Breast epithelium (tissue), 4 donors: ENCODE data around the gene SEMA3C. TPM values are rescaled to one million over a fixed set of nuclear protein-coding genes. Genes with fewer than 3 reads are reported as not detected.

ENCODE experiments used
- DNase-seq, 2 donors: peaks; one replicate each; pipeline ENCODE4 v3.0.0-alpha.2; 2019; ENCODE audit warnings: low spot score in 2 of 2
- H3K27ac ChIP-seq, 2 donors: fragments of 200-600 bp; sonication (generic) in 1 of 2; one replicate each; pipeline ENCODE4 v1.5.1; 2016 to 2019; ENCODE audit warnings: mild to moderate bottlenecking in 1 of 2
- H3K27me3 ChIP-seq, 2 donors: fragments of 200-600 bp; sonication (generic) in 1 of 2; one replicate each; pipeline versions ENCODE4 v1.5.1 to v1.6.0; 2017 to 2019; ENCODE audit warnings: control low read depth in 1 of 2, mild to moderate bottlenecking in 1 of 2
- H3K36me3 ChIP-seq: fragments of 200-600 bp; one replicate; pipeline ENCODE4 v1.5.1; 2019
- H3K4me1 ChIP-seq, 2 donors: fragments of 200-600 bp; sonication (generic); one replicate each; pipeline ENCODE4 v1.5.1; 2016 to 2019; ENCODE audit warnings: control low read depth in 1 of 2
- H3K4me3 ChIP-seq, 3 donors: fragments of 200-600 bp; sonication (generic); 1 replicate in 2 of 3; 2 replicates in 1 of 3; pipeline ENCODE4 v1.5.1; 2016 to 2019; ENCODE audit warnings: mild to moderate bottlenecking in 3 of 3, moderate library complexity in 2 of 3
- H3K9me3 ChIP-seq, 2 donors: fragments of 200-600 bp; sonication (generic) in 1 of 2; one replicate each; pipeline ENCODE4 v1.5.1; 2016 to 2019; ENCODE audit warnings: control low read depth in 1 of 2
- POLR2A ChIP-seq: fragments of 450-650 bp; IDR thresholded peaks from one replicate; pipeline ENCODE4 v1.6.1; 2016; ENCODE audit warnings: antibody characterized with exemption, mild to moderate bottlenecking, moderate library complexity
- POLR2AphosphoS5 ChIP-seq, 3 donors: sonication (generic); formaldehyde crosslinking; IDR thresholded peaks; one replicate each; pipeline ENCODE4 v1.6.1; 2017; ENCODE audit warnings: antibody characterized with exemption in 3 of 3
- intact Hi-C: fragments of 100-400 bp; cut with DNase I; formaldehyde crosslinking; loops from one replicate; pipeline ENCODE4 v1.15.1; 2023; ENCODE audit warnings: low total_unique reads
- total RNA-seq, 3 donors: library from RNA; depleted of rRNA; stranded (reverse); fragments of >200 nt; gene quantifications; one replicate each; pipeline ENCODE4 v1.1.0, GENCODE V29; 2016
- TF ChIP-seq, protein P1 (sequence below), 3 donors: fragments of 450-650 bp; IDR thresholded peaks; one replicate each; pipeline ENCODE4 v1.5.1; 2016 to 2017; ENCODE audit warnings: antibody characterized with exemption in 3 of 3, mild to moderate bottlenecking in 3 of 3, moderate library complexity in 3 of 3

Gene SEMA3C
- total RNA-seq, 3 donors from 2014 or later, result 67.5 to 157 (median 108) TPM

DNA sequence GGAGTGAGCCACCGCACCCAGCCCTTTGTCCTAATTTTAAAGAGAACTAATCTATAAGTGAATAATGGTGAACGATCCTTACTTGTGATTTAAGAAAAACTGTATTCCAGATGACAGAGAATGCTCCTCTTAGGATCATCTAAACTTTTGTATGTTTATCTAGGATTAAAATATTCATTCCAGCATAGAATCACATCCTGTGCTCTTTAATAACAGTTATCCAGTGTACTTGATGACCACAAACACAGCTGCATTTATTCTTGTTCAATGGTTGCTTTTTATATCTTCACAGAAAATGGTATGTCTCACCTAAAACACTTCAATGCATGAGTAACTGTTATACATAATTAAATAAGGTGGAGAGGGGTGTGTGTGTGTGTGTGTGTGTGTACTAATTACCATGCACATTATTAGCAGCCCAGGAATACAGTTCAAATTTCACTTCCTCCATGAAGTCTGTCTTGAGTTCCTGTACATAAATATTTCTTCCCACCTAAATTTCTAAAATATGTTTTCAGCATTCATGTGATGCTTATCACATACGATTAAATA, 38.5 kb upstream of the SEMA3C start:
- H3K27ac ChIP-seq, result no peak overlapping the region
- H3K4me3 ChIP-seq, result no peak overlapping the region
- no peaks in the 10 kb centered on the region for H3K9me3 ChIP-seq
- TF ChIP-seq POLR2AphosphoS5 (IDR thresholded peaks at IDR 0.05), result no peak
- no peak for TF ChIP-seq POLR2A
- TF ChIP-seq, protein P1, sequence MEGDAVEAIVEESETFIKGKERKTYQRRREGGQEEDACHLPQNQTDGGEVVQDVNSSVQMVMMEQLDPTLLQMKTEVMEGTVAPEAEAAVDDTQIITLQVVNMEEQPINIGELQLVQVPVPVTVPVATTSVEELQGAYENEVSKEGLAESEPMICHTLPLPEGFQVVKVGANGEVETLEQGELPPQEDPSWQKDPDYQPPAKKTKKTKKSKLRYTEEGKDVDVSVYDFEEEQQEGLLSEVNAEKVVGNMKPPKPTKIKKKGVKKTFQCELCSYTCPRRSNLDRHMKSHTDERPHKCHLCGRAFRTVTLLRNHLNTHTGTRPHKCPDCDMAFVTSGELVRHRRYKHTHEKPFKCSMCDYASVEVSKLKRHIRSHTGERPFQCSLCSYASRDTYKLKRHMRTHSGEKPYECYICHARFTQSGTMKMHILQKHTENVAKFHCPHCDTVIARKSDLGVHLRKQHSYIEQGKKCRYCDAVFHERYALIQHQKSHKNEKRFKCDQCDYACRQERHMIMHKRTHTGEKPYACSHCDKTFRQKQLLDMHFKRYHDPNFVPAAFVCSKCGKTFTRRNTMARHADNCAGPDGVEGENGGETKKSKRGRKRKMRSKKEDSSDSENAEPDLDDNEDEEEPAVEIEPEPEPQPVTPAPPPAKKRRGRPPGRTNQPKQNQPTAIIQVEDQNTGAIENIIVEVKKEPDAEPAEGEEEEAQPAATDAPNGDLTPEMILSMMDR (IDR thresholded peaks at IDR 0.05), result no peak
- H3K4me1 ChIP-seq, result no peaks in the 10 kb centered on the region
- H3K36me3 ChIP-seq, result no peaks in the 10 kb centered on the region
- intact Hi-C loops, result no loop called here
- DNase-seq, result no peak
- no peaks in the 10 kb centered on the region for H3K27me3 ChIP-seq

DNA sequence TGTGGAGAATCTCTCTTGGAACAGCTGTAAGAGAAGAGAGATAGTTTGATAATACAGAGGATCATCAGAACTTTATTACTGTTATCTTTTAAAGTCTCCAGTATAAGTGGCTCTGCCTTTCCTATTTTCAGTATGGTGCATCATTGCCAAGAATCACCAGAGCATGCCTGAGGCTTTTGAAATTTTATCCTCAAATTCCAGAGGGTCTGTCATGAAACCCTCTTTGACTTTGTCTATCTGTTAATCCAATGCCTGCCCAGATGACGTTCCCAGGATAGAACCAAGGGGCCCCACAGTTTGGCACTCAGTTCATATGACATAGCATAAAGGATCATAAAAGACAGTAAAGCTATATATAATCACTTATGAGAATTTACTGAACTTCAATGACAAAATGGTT, 35.3 kb upstream of the SEMA3C start:
- no peak for DNase-seq
- Histone ChIP-seq H3K4me1 (no peaks in the 10 kb centered on the region), H3K27me3 (no peaks in the 10 kb centered on the region), H3K4me3 (no peak overlapping the region), H3K27ac (no peak overlapping the region), H3K9me3 (no peaks in the 10 kb centered on the region), H3K36me3 (no peaks in the 10 kb centered on the region)
- intact Hi-C loops, result no loop called here
- TF ChIP-seq, protein P1 (IDR thresholded peaks at IDR 0.05), result no peak
- no peak for TF ChIP-seq POLR2A
- TF ChIP-seq POLR2AphosphoS5 (IDR thresholded peaks at IDR 0.05), result no peak

DNA sequence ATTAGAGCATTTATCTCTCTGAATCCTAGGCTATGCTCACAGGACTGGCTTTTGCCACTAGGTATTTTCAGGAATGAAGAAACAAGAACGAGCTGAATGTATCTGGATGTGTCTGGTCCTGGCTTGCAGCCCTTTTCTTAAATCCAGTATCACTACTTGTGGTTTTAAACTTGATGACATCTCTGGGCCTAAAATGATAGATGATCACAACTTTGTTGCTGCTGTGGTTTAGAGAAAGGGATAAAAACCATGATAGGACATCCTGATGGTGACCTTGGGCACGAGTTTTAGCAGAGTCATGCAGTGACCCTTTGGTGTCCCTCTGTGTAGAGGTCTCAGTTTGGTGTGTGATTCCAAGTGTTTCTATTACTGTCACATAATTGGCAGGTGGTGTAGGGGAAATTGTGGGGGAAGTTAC, 31.7 kb upstream of the SEMA3C start:
- intact Hi-C loops, result no loop called here
- no peak for DNase-seq
- H3K9me3 ChIP-seq, result no peaks in the 10 kb centered on the region
- TF ChIP-seq, protein P1 (IDR thresholded peaks at IDR 0.05), result no peak
- no peak for TF ChIP-seq POLR2AphosphoS5 (IDR thresholded peaks at IDR 0.05)
- no peak for TF ChIP-seq POLR2A
- H3K4me3 ChIP-seq, result no peak overlapping the region
- H3K27me3 ChIP-seq, result no peaks in the 10 kb centered on the region
- H3K36me3 ChIP-seq, result no peaks in the 10 kb centered on the region
- no peaks in the 10 kb centered on the region for H3K4me1 ChIP-seq
- no peak overlapping the region for H3K27ac ChIP-seq

DNA sequence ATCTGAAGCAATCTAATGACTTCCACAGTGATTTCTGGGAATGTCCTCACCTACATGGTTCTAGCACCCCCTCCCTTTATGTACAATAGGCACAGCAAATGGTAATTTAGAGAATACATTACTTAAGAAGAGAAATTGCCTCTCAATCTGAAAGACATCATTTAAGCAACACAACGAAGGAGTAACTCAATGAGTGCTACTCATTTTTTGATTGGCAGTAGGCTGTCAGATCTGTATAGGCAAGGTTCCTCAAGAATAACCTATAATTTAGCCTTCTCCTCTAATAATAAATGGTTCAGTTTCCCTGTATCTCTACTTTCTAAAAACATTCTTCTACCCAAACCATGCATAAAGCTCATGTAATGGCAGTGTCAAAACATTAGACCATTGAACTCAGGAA, 30.6 kb upstream of the SEMA3C start:
- no peak for TF ChIP-seq POLR2A
- TF ChIP-seq POLR2AphosphoS5 (IDR thresholded peaks at IDR 0.05), result no peak
- TF ChIP-seq, protein P1 (IDR thresholded peaks at IDR 0.05), result no peak
- no peaks in the 10 kb centered on the region for H3K27me3 ChIP-seq
- H3K36me3 ChIP-seq, result no peaks in the 10 kb centered on the region
- intact Hi-C loops, result no loop called here
- no peaks in the 10 kb centered on the region for H3K4me1 ChIP-seq
- no peak overlapping the region for H3K27ac ChIP-seq
- DNase-seq, result no peak
- H3K9me3 ChIP-seq, result no peaks in the 10 kb centered on the region
- H3K4me3 ChIP-seq, result no peak overlapping the region

DNA sequence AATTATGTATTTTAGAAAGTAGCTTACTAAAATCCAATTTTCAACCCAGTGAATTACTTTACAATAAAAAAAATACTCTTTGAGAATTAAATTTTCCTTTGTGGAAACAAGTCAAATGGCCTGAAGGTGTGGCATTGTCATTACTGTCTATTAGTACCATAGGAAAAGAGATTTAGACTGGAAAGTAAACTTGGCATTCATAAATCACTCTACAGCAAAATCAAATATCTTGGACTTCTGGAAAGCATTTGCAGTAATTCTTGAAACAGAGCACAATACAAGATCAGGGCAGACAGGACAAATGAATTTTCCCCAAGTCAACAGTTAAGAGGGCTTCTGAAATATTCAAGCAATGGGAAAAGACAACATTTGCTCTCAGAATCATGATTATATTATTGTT, 28.0 kb upstream of the SEMA3C start:
- Histone ChIP-seq H3K27me3 (no peaks in the 10 kb centered on the region), H3K4me1 (peaks cover 0 to 4% of the 10 kb centered on the region in 2 donors), H3K36me3 (no peaks in the 10 kb centered on the region), H3K4me3 (no peak overlapping the region), H3K9me3 (peaks cover 0 to 13% of the 10 kb centered on the region in 2 donors), H3K27ac (no peak overlapping the region)
- DNase-seq, result no peak
- intact Hi-C loops, result no loop called here
- TF ChIP-seq POLR2AphosphoS5 (IDR thresholded peaks at IDR 0.05) (no peak), POLR2A (no peak)
- TF ChIP-seq, protein P1 (IDR thresholded peaks at IDR 0.05), result no peak
